HG02970 (cell line): Measurements from ENCODE around the gene AIP.

Experiments used
- ATAC-seq: cut with Tn5 transposase; IDR thresholded peaks from one replicate; pipeline ENCODE4 v1.9.1; 2021; ENCODE audit warnings: mild to moderate bottlenecking, moderate library complexity, moderate number of reproducible peaks; ENCODE audit not compliant: unreplicated experiment, low FRiP score

The AIP gene

GRCh38 chr11:67523556-67524479 lies 41.0 kb downstream of the AIP start:
- no peak for ATAC-seq

DNA sequence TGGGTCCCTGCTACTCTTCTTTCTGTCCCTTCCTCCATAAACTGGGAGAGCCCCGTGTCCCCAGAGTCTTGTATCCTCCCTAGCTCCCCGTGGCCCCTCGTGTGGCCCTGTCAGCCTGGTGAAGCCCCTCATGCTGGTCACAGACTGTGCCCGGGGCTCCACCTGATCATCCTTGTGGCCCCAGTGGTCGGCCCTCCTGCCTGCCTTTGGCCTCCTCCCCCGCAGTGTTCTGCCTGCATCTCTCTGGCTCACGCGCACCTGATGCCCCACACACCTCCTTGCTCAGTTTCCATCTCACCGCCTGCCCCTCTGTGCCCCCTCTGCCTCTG lies 41.6 kb downstream of the AIP start:
- no peak for ATAC-seq

DNA sequence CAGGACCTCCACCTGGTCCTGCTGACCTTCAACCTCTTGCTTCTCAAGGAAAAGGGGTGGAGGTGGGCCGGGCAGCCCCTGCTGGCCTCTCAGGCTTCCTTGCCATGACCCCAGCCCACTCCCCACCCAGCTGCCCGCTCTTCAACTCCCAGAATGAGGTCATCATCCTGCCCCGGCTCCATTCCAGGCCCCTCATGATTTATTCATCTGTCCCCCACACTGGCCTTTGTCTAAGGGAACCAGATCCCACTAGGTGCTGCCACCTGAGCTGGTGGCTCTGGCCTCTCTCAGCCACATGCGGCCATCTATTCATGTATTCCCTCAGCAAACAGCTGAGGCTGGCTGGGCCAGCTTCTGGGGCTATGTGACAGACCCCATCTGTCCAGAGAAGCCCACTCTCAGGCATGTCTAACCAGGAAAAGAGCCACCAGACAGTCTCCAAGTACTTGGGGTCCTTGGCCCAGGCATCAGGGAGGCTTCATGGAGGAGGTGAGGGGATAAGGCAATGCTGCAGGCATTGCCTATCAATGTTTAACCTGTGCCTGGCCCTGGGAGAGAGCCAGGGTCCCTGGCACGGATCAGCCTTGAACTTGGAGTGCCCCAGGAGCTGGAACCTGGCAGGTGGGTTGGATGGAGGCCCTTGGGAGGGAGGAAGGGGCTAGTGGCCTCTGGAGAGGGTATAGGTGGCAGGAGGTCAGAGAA lies 42.6 kb downstream of the AIP start:
- ATAC-seq, result no peak

DNA sequence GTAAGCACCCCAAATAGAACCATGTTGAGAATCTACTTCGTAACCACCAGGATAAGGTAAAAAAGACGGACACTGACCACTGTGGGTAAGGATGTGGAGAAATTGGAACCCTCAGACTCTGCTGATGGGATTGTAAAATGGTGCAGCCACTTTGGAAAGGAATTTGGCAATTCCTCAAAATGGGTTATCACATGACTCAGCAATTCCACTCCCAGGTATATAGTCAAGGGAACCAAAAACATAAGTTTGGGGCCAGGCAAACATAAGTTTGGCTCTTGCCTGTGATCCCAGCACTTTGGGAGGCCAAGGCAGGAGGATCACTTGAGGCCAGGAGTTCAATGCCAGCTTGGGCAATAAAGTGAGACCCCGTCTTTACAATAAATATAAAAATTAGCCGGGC lies 45.5 kb downstream of the AIP start:
- ATAC-seq, result no peak

- ATAC-seq, result no peak
These were observed 47.4 kb downstream of the AIP start for GRCh38 chr11:67530282-67530592.

DNA sequence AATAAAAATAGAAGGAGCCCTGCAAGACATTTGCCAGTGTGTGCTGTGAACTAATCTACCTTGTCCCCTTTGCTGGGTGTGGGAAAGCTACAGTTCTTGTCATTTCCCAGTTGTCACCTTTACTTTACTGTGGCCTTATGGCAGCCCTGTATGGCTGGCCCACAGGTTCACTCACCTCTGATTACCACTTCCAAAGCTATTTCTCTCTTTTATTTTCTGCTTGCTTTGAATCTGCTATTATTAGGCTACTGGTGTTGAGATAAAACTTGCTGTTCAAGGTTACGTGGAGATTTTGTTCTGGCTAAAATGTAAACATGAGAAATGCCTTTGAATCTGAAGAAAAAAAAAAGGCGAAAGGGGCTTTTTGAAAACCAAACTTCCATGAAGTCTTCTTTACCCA lies 50.1 kb downstream of the AIP start:
- ATAC-seq, result no peak

- no peak for ATAC-seq
These were observed 51.3 kb downstream of the AIP start for GRCh38 chr11:67534070-67534679.

GRCh38 chr11:67535561-67535960 lies 52.7 kb downstream of the AIP start:
- no peak for ATAC-seq

DNA sequence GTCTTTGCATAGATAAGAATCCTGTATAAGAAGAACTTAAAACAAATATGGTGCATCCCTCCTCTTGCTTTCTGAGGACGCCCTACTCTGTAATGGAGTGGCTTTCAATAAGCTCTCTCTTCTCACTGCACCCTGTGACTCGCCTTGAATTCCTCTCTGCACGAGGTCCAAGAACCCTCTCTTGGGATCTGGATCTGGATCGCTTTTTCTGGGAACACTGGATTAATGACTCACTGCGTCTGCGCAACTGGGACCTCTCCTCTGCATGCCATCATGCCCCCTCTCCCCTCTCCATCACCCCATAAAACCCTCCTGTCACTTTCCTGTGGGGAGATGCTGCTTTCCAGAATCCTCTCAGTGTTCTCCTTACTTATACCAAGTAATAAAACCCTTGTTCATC lies 55.5 kb downstream of the AIP start:
- ATAC-seq, result no peak

DNA sequence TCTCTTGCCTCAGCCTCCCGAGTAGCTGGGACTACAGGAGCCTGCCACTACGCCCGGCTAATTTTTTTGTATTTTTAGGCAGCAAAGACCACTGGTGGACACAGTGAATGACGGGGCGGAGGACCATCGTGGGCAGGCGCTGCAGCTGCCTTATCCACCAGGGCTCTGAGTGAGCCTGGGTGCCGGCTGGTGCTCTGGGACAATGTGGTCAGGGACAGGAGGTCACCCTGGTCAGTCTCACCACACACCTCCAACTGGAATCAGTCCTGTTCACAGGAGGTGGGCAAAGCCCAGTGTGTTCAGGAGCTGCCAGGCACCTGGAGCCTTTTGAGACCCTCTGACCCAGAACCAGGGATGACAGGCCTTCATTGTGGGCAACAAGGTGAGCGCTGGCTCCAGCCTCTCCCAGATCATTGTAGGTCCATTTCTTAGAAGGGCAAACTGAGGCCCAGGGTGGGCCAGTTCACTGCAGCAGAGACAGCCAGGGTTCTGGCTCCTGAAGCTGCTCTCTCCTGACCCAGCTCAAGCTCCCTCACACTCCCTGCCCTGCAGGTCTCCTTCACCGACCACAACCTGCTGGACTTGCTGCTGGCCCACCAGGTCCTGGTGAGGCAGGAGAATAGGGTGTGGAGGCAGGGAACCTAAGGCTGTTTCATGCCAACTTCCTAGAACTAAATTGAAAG lies 56.1 kb downstream of the AIP start:
- no peak for ATAC-seq

GRCh38 chr11:67539550-67539949 lies 56.7 kb downstream of the AIP start:
- ATAC-seq, result no peak
